ENCODE data around the gene RO60. TPM values are rescaled to one million over a fixed set of nuclear protein-coding genes. Genes with fewer than 3 reads are reported as not detected.

RO60 gene
- total RNA-seq, 1 experiment from 2014 or later, result 69.5 TPM

- TF ChIP-seq REST (IDR thresholded peaks at IDR 0.05; ENCODE audit: low read depth), result no peak
- no peak; the same call in 1 of the 2 replicates for TF ChIP-seq CEBPB (IDR thresholded peaks at IDR 0.05; ENCODE audit: low read depth)
- peak; percentile 88 for TF ChIP-seq RAD21 (IDR thresholded peaks at IDR 0.05; ENCODE audit: low read depth)
- no peak for TF ChIP-seq ZNF274 (IDR thresholded peaks at IDR 0.05; ENCODE audit: low read depth, low read length)
- TF ChIP-seq POLR2A (IDR thresholded peaks at IDR 0.05; ENCODE audit: borderline replicate concordance, extremely low read depth, insufficient read depth, insufficient read length), result no peak
- TF ChIP-seq EGR1 (IDR thresholded peaks at IDR 0.05; ENCODE audit: low read depth), result peak; percentile 32; the same call in 1 of the 2 replicates
- TF ChIP-seq FOSL1 (IDR thresholded peaks at IDR 0.05; ENCODE audit: low read depth), result no peak
- TF ChIP-seq SIN3A (IDR thresholded peaks at IDR 0.05; ENCODE audit: low read depth), result no peak
- TF ChIP-seq SRF (IDR thresholded peaks at IDR 0.05; ENCODE audit: low read depth), result no peak
Measured at GRCh38 chr1:193019442-193020026, 39.9 kb upstream of the RO60 start (continued).

GRCh38 chr1:193025218-193025617 lies 34.2 kb upstream of the RO60 start:
- no peak for DNase-seq (ENCODE audit: low read depth, low spot score)
- Histone ChIP-seq H3K9me2 (ENCODE audit: insufficient read depth) (no peaks in the 10 kb centered on the region), H3K27me3 (ENCODE audit: insufficient read depth, low read length) (no peaks in the 10 kb centered on the region), H4K20me1 (ENCODE audit: insufficient read depth) (no peaks in the 10 kb centered on the region), H3K9ac (ENCODE audit: low read length) (no peak overlapping the region), H3K9me3 (ENCODE audit: control insufficient read depth in 1 of 2, insufficient read depth in 1 of 2, low read depth in 1 of 2, low read length in 2 of 2) (no peaks in the 10 kb centered on the region), H3K27ac (ENCODE audit: low read depth, low read length) (no peak overlapping the region), H2AFZ (ENCODE audit: low read depth, low read length, poor library complexity, severe bottlenecking) (no peak overlapping the region), H3K79me2 (ENCODE audit: insufficient read depth, low read length) (peaks cover 23% of the 10 kb centered on the region), H3K4me1 (ENCODE audit: control insufficient read depth in 1 of 2, insufficient read depth in 2 of 2, low read length in 2 of 2) (no peaks in the 10 kb centered on the region), H3K4me2 (ENCODE audit: low read length) (no peak overlapping the region), H3K4me3 (replicated peaks in 1 of 2; ENCODE audit: low read depth in 1 of 2, low read length in 2 of 2) (no peak overlapping the region), H3K36me3 (ENCODE audit: control insufficient read depth in 1 of 2, insufficient read depth in 2 of 2, low read length in 2 of 2) (peaks cover 3 to 29% of the 10 kb centered on the region in 2 experiments)
- intact Hi-C loops (cut with micrococcal nuclease), result loop anchor here (10.0 kb wide), 1 partner anchor 410 kb away; no protein-coding TSS in a partner anchor
- ChIA-PET POLR2A (no interaction called here), CTCF (interaction anchor here (1.6 kb wide), 1 partner anchor 218 kb away, joined by 8 read pairs; no protein-coding TSS in a partner anchor), RAD21 (ENCODE audit: low non-redundant PET in 1 of 2, low total read pairs in 2 of 2, uncharacterized antibody in 2 of 2, unreplicated experiment in 2 of 2) (no interaction called here)
- no TSS peak for BruUV-seq (replicated peaks)
- TF ChIP-seq SIN3A (IDR thresholded peaks at IDR 0.05; ENCODE audit: low read depth) (no peak), ATF3 (IDR thresholded peaks at IDR 0.05) (no peak), EZH2phosphoT487 (IDR thresholded peaks at IDR 0.05; ENCODE audit: borderline replicate concordance) (no peak), POLR2A (IDR thresholded peaks at IDR 0.05; ENCODE audit: borderline replicate concordance, extremely low read depth, insufficient read depth, insufficient read length) (no peak), JUND (IDR thresholded peaks at IDR 0.05) (no peak), POLR2AphosphoS5 (IDR thresholded peaks at IDR 0.05; ENCODE audit: low read depth, low read length) (no peak), TCF7L2 (IDR thresholded peaks at IDR 0.05; ENCODE audit: borderline replicate concordance, extremely low read depth, insufficient read depth, insufficient read length) (no peak), MAX (IDR thresholded peaks at IDR 0.05) (no peak), ZBTB33 (IDR thresholded peaks at IDR 0.05; ENCODE audit: extremely low read depth, insufficient replicate concordance, low read length) (no peak), EGR1 (IDR thresholded peaks at IDR 0.05; ENCODE audit: low read depth) (no peak), CBX3 (IDR thresholded peaks at IDR 0.05; ENCODE audit: low read depth) (no peak), ZNF274 (IDR thresholded peaks at IDR 0.05; ENCODE audit: low read depth, low read length) (no peak), EZH2 (IDR thresholded peaks at IDR 0.05) (no peak), ELF1 (IDR thresholded peaks at IDR 0.05; ENCODE audit: borderline replicate concordance, low read depth) (no peak), YY1 (IDR thresholded peaks at IDR 0.05; ENCODE audit: extremely low read depth, insufficient replicate concordance, low read depth, low read length) (no peak), SP1 (IDR thresholded peaks at IDR 0.05; ENCODE audit: low read depth) (no peak), SRF (IDR thresholded peaks at IDR 0.05; ENCODE audit: low read depth) (no peak)
- ATAC-seq, result no peak

Measured in HCT116 (cell line).